Measurements from ENCODE around the gene LRMDA.

The LRMDA gene

DNA sequence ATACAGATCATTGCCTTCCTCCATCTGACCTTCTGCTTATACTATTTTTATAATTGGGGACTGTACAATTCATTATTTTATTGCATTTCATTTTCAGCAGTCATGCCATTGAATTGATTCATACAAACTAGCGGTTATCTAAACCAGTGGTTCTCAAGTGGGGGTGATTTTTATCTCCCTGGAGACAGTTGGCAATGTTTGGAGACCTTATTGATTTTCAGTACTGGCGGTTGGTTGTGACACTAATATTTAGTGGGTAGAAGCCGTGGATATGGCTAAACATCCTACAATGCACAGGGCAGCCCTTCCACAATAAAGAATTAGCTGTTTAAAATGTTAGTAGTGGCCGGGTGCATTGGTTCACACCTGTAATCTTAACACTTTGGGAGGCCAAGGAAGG lies 765.9 kb downstream of the LRMDA start:
- H4K20me1 ChIP-seq (ENCODE audit: insufficient read depth, low read length), result no peaks in the 10 kb centered on the region

DNA sequence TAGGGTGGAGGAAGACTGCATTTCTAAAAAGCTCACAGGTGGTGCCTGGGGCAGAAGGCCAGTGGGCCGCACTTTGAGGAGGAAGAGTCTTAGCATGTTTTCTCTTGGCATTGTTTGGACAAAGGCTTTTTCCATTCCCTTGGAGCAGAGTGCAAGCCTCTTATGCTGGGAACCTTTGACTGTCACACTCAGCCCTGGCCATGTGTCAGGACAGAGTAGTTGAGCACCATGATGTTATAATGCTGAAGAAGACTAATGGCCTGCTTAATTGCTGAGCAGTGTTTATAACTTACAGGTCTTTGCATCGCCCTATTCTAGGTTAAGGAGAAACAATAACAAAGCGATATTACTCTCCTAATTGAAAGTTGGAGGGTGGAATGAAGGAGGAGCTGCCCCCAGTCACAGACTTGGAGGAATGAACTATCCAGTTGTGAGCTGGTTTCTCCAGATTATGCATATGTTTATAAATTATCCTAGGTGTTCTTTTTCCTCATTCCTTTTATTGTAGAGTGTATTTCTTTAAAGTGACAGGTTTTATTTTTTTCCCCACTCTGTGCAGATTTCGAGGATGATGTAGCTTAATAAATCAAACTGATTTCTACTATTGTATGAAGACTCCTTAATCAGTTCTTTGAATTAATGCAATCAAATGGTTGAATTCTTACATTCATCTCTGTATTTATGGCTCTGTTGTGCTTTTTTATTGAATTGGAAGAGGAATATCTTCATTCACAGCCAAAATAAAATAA lies 767.0 kb downstream of the LRMDA start:
- Histone ChIP-seq H3K4me2 (ENCODE audit: low read length) (no peak overlapping the region), H3K4me3 (ENCODE audit: low read length) (no peak overlapping the region), H4K20me1 (ENCODE audit: insufficient read depth, low read length) (no peaks in the 10 kb centered on the region), H3K9ac (ENCODE audit: low read length) (no peak overlapping the region), H3K27ac (ENCODE audit: low read length) (no peak overlapping the region), H3K9me3 (ENCODE audit: insufficient read depth, low read length) (no peaks in the 10 kb centered on the region), H3K79me2 (ENCODE audit: low read length) (no peaks in the 10 kb centered on the region), H3K36me3 (replicated peaks; ENCODE audit: low read depth, low read length) (no peaks in the 10 kb centered on the region), H2AFZ (ENCODE audit: low read depth, low read length) (no peak overlapping the region), H3K4me1 (ENCODE audit: low read length) (no peaks in the 10 kb centered on the region), H3K27me3 (ENCODE audit: low read depth, low read length) (no peaks in the 10 kb centered on the region)
- TF ChIP-seq EZH2phosphoT487 (IDR thresholded peaks at IDR 0.05; ENCODE audit: low read depth), result no peak
- TF ChIP-seq, protein P1, sequence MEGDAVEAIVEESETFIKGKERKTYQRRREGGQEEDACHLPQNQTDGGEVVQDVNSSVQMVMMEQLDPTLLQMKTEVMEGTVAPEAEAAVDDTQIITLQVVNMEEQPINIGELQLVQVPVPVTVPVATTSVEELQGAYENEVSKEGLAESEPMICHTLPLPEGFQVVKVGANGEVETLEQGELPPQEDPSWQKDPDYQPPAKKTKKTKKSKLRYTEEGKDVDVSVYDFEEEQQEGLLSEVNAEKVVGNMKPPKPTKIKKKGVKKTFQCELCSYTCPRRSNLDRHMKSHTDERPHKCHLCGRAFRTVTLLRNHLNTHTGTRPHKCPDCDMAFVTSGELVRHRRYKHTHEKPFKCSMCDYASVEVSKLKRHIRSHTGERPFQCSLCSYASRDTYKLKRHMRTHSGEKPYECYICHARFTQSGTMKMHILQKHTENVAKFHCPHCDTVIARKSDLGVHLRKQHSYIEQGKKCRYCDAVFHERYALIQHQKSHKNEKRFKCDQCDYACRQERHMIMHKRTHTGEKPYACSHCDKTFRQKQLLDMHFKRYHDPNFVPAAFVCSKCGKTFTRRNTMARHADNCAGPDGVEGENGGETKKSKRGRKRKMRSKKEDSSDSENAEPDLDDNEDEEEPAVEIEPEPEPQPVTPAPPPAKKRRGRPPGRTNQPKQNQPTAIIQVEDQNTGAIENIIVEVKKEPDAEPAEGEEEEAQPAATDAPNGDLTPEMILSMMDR (IDR thresholded peaks at IDR 0.05; ENCODE audit: low read depth, low read length), result no peak

More for the DNA sequence above, 765.9 kb downstream of the LRMDA start:
- no peaks in the 10 kb centered on the region for H3K79me2 ChIP-seq (ENCODE audit: low read length)
- no peak overlapping the region for H2AFZ ChIP-seq (ENCODE audit: low read depth, low read length)
- no peak overlapping the region for H3K4me3 ChIP-seq (ENCODE audit: low read length)
- no peaks in the 10 kb centered on the region for H3K36me3 ChIP-seq (replicated peaks; ENCODE audit: low read depth, low read length)
- H3K9ac ChIP-seq (ENCODE audit: low read length), result no peak overlapping the region
- TF ChIP-seq, protein P1 (IDR thresholded peaks at IDR 0.05; ENCODE audit: low read depth, low read length), result no peak
- no peak for TF ChIP-seq EZH2phosphoT487 (IDR thresholded peaks at IDR 0.05; ENCODE audit: low read depth)
- H3K4me2 ChIP-seq (ENCODE audit: low read length), result no peak overlapping the region
- H3K4me1 ChIP-seq (ENCODE audit: low read length), result no peaks in the 10 kb centered on the region
- H3K27me3 ChIP-seq (ENCODE audit: low read depth, low read length), result no peaks in the 10 kb centered on the region
- no peaks in the 10 kb centered on the region for H3K9me3 ChIP-seq (ENCODE audit: insufficient read depth, low read length)
- H3K27ac ChIP-seq (ENCODE audit: low read length), result no peak overlapping the region

DNA sequence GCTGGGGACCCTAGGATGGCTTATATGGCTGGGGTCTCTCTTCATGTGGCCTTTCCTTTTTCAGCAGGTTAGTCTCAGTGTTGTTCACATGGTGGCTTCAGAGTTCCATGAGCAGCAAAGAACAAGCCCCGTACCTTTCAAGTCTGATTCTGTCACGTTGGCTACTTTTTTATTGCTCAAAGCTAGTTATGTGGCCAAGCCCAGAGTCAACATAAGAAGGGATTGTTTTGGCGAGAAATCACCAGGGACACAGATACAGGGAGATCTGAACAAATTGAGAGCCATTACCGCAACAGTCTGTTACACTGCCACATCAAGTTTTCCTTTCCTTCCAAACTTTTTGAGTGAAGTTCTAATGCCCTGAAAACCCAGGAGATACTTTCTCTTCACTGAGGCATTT lies 770.5 kb downstream of the LRMDA start:
- H3K9ac ChIP-seq (ENCODE audit: low read length), result no peak overlapping the region

DNA sequence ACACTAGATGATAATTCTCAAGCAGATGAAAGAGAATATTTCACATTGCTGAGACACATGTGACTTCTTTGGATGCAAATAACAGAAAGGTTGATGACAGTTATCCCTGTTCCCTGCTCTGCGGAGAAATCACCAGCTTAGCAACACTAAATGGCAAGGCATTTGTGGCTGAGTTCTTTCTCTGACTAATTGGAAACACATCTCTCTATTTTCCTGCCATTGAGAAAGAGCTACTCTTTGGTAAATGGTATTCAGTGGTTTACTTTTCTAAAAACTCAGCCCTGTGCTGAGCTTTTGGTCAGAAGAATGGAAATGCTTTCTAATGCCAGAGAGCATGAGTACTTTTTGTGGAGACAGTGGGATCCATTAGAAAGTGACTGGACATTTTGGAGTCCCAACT lies 771.4 kb downstream of the LRMDA start:
- Histone ChIP-seq H3K27me3 (ENCODE audit: low read depth, low read length) (no peaks in the 10 kb centered on the region), H3K4me2 (ENCODE audit: low read length) (no peak overlapping the region), H3K36me3 (replicated peaks; ENCODE audit: low read depth, low read length) (no peaks in the 10 kb centered on the region), H3K4me3 (ENCODE audit: low read length) (no peak overlapping the region), H3K79me2 (ENCODE audit: low read length) (no peaks in the 10 kb centered on the region), H4K20me1 (ENCODE audit: insufficient read depth, low read length) (no peaks in the 10 kb centered on the region), H3K9ac (ENCODE audit: low read length) (no peak overlapping the region), H3K9me3 (ENCODE audit: insufficient read depth, low read length) (no peaks in the 10 kb centered on the region), H3K4me1 (ENCODE audit: low read length) (no peaks in the 10 kb centered on the region), H2AFZ (ENCODE audit: low read depth, low read length) (no peak overlapping the region), H3K27ac (ENCODE audit: low read length) (no peak overlapping the region)
- TF ChIP-seq, protein P1 (IDR thresholded peaks at IDR 0.05; ENCODE audit: low read depth, low read length), result no peak
- TF ChIP-seq EZH2phosphoT487 (IDR thresholded peaks at IDR 0.05; ENCODE audit: low read depth), result no peak

More for the DNA sequence above, 770.5 kb downstream of the LRMDA start:
- Histone ChIP-seq H3K27ac (ENCODE audit: low read length) (no peak overlapping the region), H4K20me1 (ENCODE audit: insufficient read depth, low read length) (no peaks in the 10 kb centered on the region), H2AFZ (ENCODE audit: low read depth, low read length) (no peak overlapping the region), H3K36me3 (replicated peaks; ENCODE audit: low read depth, low read length) (no peaks in the 10 kb centered on the region), H3K9me3 (ENCODE audit: insufficient read depth, low read length) (no peaks in the 10 kb centered on the region), H3K27me3 (ENCODE audit: low read depth, low read length) (no peaks in the 10 kb centered on the region), H3K4me3 (ENCODE audit: low read length) (no peak overlapping the region), H3K4me2 (ENCODE audit: low read length) (no peak overlapping the region), H3K4me1 (ENCODE audit: low read length) (no peaks in the 10 kb centered on the region), H3K79me2 (ENCODE audit: low read length) (no peaks in the 10 kb centered on the region)
- TF ChIP-seq EZH2phosphoT487 (IDR thresholded peaks at IDR 0.05; ENCODE audit: low read depth), result no peak
- TF ChIP-seq, protein P1 (IDR thresholded peaks at IDR 0.05; ENCODE audit: low read depth, low read length), result no peak

All from OCI-LY3 (cell line).